GM12878 (cell line): Measurements from ENCODE around the gene SLC6A17. TPM values are rescaled to one million over a fixed set of nuclear protein-coding genes. Genes with fewer than 3 reads are reported as not detected.

Experiments
- ATAC-seq: fragments of 200-7000 bp; cut with Tn5 transposase; 3 replicates; pipeline ENCODE4 v1.9.1; 2020; ENCODE audit warnings: mild to moderate bottlenecking, moderate library complexity
- BruUV-seq: library from RNA; stranded (reverse); fragments of 400-500 nt; replicated peaks from 2 replicates; lab custom pipeline; 2021; lab: Mats Ljungman, UMichigan
- CTCF ChIA-PET: fragments of 300-600 bp; sonication (Branson Sonifier 250); formaldehyde crosslinking; extraction: SDS; loops from one replicate; lab custom pipeline; 2021; ENCODE audit warnings: inconsistent platforms; lab: Yijun Ruan, JAX
- POLR2A ChIA-PET: fragments of 350-600 bp; formaldehyde crosslinking; extraction: SDS; loops from one replicate; lab custom pipeline; 2021; ENCODE audit warnings: inconsistent platforms; lab: Charles Lee
- RAD21 ChIA-PET: fragments of 300-600 bp; sonication (Branson Sonifier 250); formaldehyde crosslinking; loops from one replicate; lab custom pipeline; 2023; ENCODE audit warnings: antibody characterized with exemption; ENCODE audit not compliant: unreplicated experiment; lab: Charles Lee
- SMC1A ChIA-PET: fragments of 300-600 bp; sonication (Branson Sonifier 250); formaldehyde crosslinking; loops from one replicate; lab custom pipeline; 2023; ENCODE audit not compliant: unreplicated experiment, uncharacterized antibody; lab: Charles Lee
- DNase-seq: peaks from one replicate; pipeline ENCODE4 v3.0.0-alpha.2; 2011; ENCODE audit warnings: low read depth, low spot score
- FAIRE-seq: peaks from 3 replicates; lab custom pipeline; 2011; peaks lifted over from hg19 to GRCh38; lab: Jason Lieb, UNC
- H2AFZ ChIP-seq: 2 replicates; pipeline ENCODE4 v1.6.0; 2011; ENCODE audit warnings: low read depth, low read length, control low read depth; ENCODE audit not compliant: control insufficient read depth
- H3K27ac ChIP-seq: 2 replicates; pipeline ENCODE4 v1.5.1; 2011; ENCODE audit warnings: control low read depth; ENCODE audit not compliant: control insufficient read depth, insufficient read depth
- H3K27me3 ChIP-seq, 2 experiments: replicated peaks in 1 of 2; 2 replicates each; pipeline versions ENCODE4 v1.6.0 to v1.6.1; 2011; ENCODE audit warnings: low read length in 1 of 2; ENCODE audit not compliant: control insufficient read depth in 2 of 2, insufficient read depth in 2 of 2
- H3K36me3 ChIP-seq, 2 experiments: 2 replicates each; pipeline ENCODE4 v1.5.1; 2011; ENCODE audit warnings: low read length in 1 of 2; ENCODE audit not compliant: control insufficient read depth in 2 of 2, insufficient read depth in 2 of 2
- H3K4me1 ChIP-seq: 2 replicates; pipeline ENCODE4 v1.6.1; 2011; ENCODE audit warnings: mild to moderate bottlenecking, low read length, moderate library complexity, mixed read lengths; ENCODE audit not compliant: control insufficient read depth, insufficient read depth
- H3K4me2 ChIP-seq: 2 replicates; pipeline ENCODE4 v1.6.0; 2011; ENCODE audit warnings: control low read depth; ENCODE audit not compliant: control insufficient read depth, insufficient read depth
- H3K4me3 ChIP-seq: fragments of 200-600 bp; sonication (generic); 2 replicates; pipeline ENCODE4 v1.5.1; 2016
- H3K79me2 ChIP-seq: 2 replicates; pipeline ENCODE4 v1.6.0; 2011; ENCODE audit warnings: low read length; ENCODE audit not compliant: control insufficient read depth, insufficient read depth
- H3K9ac ChIP-seq: 2 replicates; pipeline ENCODE4 v1.8.0; 2011; ENCODE audit warnings: low read length, control low read depth, mixed read lengths; ENCODE audit not compliant: control insufficient read depth, insufficient read depth
- H3K9me3 ChIP-seq: replicated peaks from 3 replicates; pipeline ENCODE4 v1.5.1; 2011; ENCODE audit warnings: mild to moderate bottlenecking, low read length; ENCODE audit not compliant: control insufficient read depth, insufficient read depth
- H4K20me1 ChIP-seq: 2 replicates; pipeline ENCODE4 v1.6.0; 2011; ENCODE audit not compliant: control insufficient read depth, insufficient read depth
- GABPA ChIP-seq: IDR thresholded peaks from 2 replicates; pipeline ENCODE4 v1.6.1; 2014; ENCODE audit warnings: antibody characterized with exemption, low read depth, mild to moderate bottlenecking, inconsistent platforms
- KLF5 ChIP-seq: fragments of 450-650 bp; IDR thresholded peaks from 2 replicates; pipeline ENCODE4 v1.6.1; 2014; ENCODE audit warnings: mild to moderate bottlenecking; ENCODE audit not compliant: partially characterized antibody
- SMAD5 ChIP-seq: IDR thresholded peaks from 2 replicates; pipeline ENCODE4 v1.6.1; 2016; ENCODE audit warnings: antibody characterized with exemption, low read depth
- SMC3 ChIP-seq: IDR thresholded peaks from 2 replicates; pipeline ENCODE4 v1.6.1; 2011; ENCODE audit warnings: low read length, improper control_type of control experiment, borderline replicate concordance
- ZNF274 ChIP-seq: IDR thresholded peaks from one replicate; pipeline ENCODE4 v1.8.0; 2011; ENCODE audit not compliant: insufficient read length, insufficient read depth
- ZZZ3 ChIP-seq: IDR thresholded peaks from 2 replicates; pipeline ENCODE4 v1.6.1; 2011; ENCODE audit warnings: low read depth; ENCODE audit not compliant: control insufficient read depth, insufficient read length
- WGBS: methylation state at CpG from one replicate; pipeline ENCODE4 v1.1.6; 2016; ENCODE audit warnings: low lambda C conversion rate; ENCODE audit not compliant: insufficient replicate concordance, insufficient coverage; ENCODE audit errors: missing lambda C conversion rate; 5-methylcytosine and 5-hydroxymethylcytosine counted together
- in situ Hi-C: fragments of 300-500 bp; cut with MboI; formaldehyde crosslinking; loops from 9 replicates; pipeline ENCODE4 v1.14.3; 2018; ENCODE audit warnings: mixed read lengths
- intact Hi-C: fragments of 100-400 bp; cut with micrococcal nuclease; formaldehyde crosslinking; loops from one replicate; pipeline ENCODE4 v1.14.2; 2022; ENCODE audit not compliant: unreplicated experiment
- polyA plus RNA-seq, 11 experiments: library from polyadenylated mRNA; depleted of rRNA in 4 of 11; unstranded in 6 of 11; stranded (reverse) in 5 of 11; fragments of >200 nt; fragmentation: Nextera tagmentation in 4 of 11; fragmentation: Illumina TruSeq in 1 of 11; extraction: Ambion mirVana in 4 of 11; extraction: Trizol in 1 of 11; gene quantifications; 1 replicate in 1 of 11; 2 replicates in 10 of 11; pipeline versions ENCODE4 v1.2.1 to v1.2.3, GENCODE V29; 2011 to 2016; ENCODE audit warnings: inconsistent platforms in 2 of 11, missing spikeins in 2 of 11, low read depth in 1 of 11
- total RNA-seq, 4 experiments: library from RNA; depleted of rRNA in 3 of 4; stranded (reverse); fragments of >200 nt in 3 of 4; fragmentation: Illumina TruSeq in 1 of 4; extraction: Trizol in 1 of 4; gene quantifications; 2 replicates each; pipeline versions ENCODE4 v1.2.1 to v1.2.3, GENCODE V29; 2013 to 2021

The SLC6A17 gene
- total and polyA plus RNA-seq, 10 of the 15 experiments (the other 5 are each of a cell fraction or from before 2014, with no cell fraction given), result not detected

DNA sequence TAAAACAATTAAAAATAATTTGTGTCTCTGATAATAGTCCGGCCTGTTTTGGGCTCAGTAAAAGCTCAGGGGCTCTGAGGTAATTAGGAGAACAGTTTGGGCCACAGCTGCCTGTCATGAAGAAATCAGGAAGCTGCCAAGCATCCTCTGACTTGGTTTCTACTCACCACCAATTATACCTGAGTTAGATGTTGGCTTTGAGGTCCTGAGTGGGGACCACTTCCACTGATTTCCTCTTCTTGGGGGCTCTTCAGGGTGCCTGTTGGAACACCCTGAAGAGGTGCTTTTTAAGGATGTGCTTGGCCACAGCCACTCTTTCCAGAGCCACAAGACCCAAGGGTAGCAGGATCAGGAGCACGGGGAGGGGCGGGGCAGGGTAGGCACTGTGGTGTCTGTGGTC lies 10.9 kb downstream of the SLC6A17 start:
- H3K9ac ChIP-seq, result no peak overlapping the region
- WGBS, result 0% methylated on average over 3 of the region's 3 CpGs
- H3K36me3 ChIP-seq, result no peaks in the 10 kb centered on the region
- ChIA-PET POLR2A (no interaction called here), RAD21 (no interaction called here), CTCF (no interaction called here), SMC1A (no interaction called here)
- H3K27ac ChIP-seq, result no peak overlapping the region
- H3K4me1 ChIP-seq, result no peaks in the 10 kb centered on the region
- peaks cover 0 to 3% of the 10 kb centered on the region in 2 experiments; a peak in 3 of 4 replicates for H3K27me3 ChIP-seq
- in situ Hi-C loops (no loop called here), intact Hi-C loops (no loop called here)
- H2AFZ ChIP-seq, result no peak overlapping the region
- FAIRE-seq (no peak), ATAC-seq (no peak), DNase-seq (no peak)
- H3K4me2 ChIP-seq, result no peak overlapping the region
- H4K20me1 ChIP-seq, result no peaks in the 10 kb centered on the region
- no peaks in the 10 kb centered on the region for H3K9me3 ChIP-seq
- no peak overlapping the region for H3K4me3 ChIP-seq
- no peaks in the 10 kb centered on the region for H3K79me2 ChIP-seq
- TF ChIP-seq KLF5 (no peak), SMAD5 (no peak), SMC3 (no peak), ZNF274 (no peak), ZZZ3 (no peak)
- BruUV-seq, result no TSS peak

DNA sequence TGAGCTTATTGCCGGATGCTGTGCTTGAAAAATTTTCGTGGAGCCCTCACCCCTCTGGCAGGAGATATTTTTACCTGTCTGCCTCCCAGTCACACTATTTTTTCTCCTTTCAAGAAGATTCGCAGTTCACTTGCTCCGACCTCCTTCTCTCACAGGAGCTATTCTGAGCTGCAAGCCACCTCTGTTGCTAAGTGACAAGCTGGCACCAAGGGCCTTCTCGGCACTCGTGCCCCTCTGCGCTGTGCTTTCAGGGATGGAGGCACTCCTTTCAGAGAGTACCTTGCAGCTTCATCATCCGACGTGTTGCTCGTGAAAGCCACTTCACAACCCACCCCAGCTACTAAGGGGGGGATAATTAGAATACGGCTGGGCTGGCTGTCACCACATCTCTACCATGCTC lies 11.6 kb downstream of the SLC6A17 start:
- ChIA-PET POLR2A (no interaction called here), CTCF (no interaction called here), SMC1A (no interaction called here), RAD21 (no interaction called here)
- FAIRE-seq (no peak), ATAC-seq (no peak), DNase-seq (no peak)
- WGBS, result 38% methylated on average over 11 of the region's 11 CpGs
- Histone ChIP-seq H3K27ac (no peak overlapping the region), H3K4me1 (no peaks in the 10 kb centered on the region), H3K4me3 (no peak overlapping the region), H3K9ac (no peak overlapping the region), H4K20me1 (no peaks in the 10 kb centered on the region), H3K36me3 (no peaks in the 10 kb centered on the region), H3K27me3 (peaks cover 0 to 4% of the 10 kb centered on the region in 2 experiments; a peak in 3 of 4 replicates), H3K4me2 (no peak overlapping the region), H2AFZ (no peak overlapping the region), H3K79me2 (no peaks in the 10 kb centered on the region), H3K9me3 (no peaks in the 10 kb centered on the region)
- intact Hi-C loops (no loop called here), in situ Hi-C loops (no loop called here)
- BruUV-seq, result no TSS peak
- TF ChIP-seq SMAD5 (no peak), GABPA (no peak)
